IMR-90 (cell line): ENCODE measurements around the gene FRMD3. TPM values are rescaled to one million over a fixed set of nuclear protein-coding genes. Genes with fewer than 3 reads are reported as not detected.

Experiments used
- ATAC-seq: fragments of 200-7000 bp; cut with Tn5 transposase; 2 replicates; pipeline ENCODE4 v1.9.1; 2020; ENCODE audit warnings: low read depth, mild to moderate bottlenecking, moderate library complexity
- BruUV-seq: library from RNA; stranded (reverse); fragments of 400-500 nt; replicated peaks from 2 replicates; lab custom pipeline; 2021; lab: Mats Ljungman, UMichigan
- CTCF ChIA-PET: fragments of 300-600 bp; formaldehyde crosslinking; extraction: SDS; loops from one replicate; lab custom pipeline; 2021; ENCODE audit warnings: antibody characterized with exemption; lab: Yijun Ruan, JAX
- POLR2A ChIA-PET: fragments of 300-600 bp; sonication (Branson Sonifier 250); formaldehyde crosslinking; loops from one replicate; lab custom pipeline; 2022; ENCODE audit warnings: antibody characterized with exemption; ENCODE audit not compliant: unreplicated experiment; lab: Charles Lee
- DNase-seq: peaks from one replicate; pipeline ENCODE4 v3.0.0; 2013
- H2AFZ ChIP-seq: replicated peaks from 2 replicates; pipeline ENCODE3; 2013; ENCODE audit warnings: low read length, mild to moderate bottlenecking; ENCODE audit not compliant: poor library complexity
- H2AK5ac ChIP-seq: 2 replicates; pipeline ENCODE4 v1.6.1; 2013; ENCODE audit warnings: low read depth, low read length, inconsistent platforms
- H2AK9ac ChIP-seq: replicated peaks from 2 replicates; pipeline ENCODE3; 2013; ENCODE audit warnings: mild to moderate bottlenecking, low read depth, low read length, moderate library complexity; ENCODE audit not compliant: poor library complexity
- H2BK120ac ChIP-seq: 2 replicates; pipeline ENCODE4 v1.6.1; 2013; ENCODE audit warnings: low read depth, low read length, inconsistent platforms
- H2BK15ac ChIP-seq: 3 replicates; pipeline ENCODE4 v1.6.1; 2013; ENCODE audit warnings: low read depth, low read length, inconsistent platforms
- H2BK20ac ChIP-seq: 2 replicates; pipeline ENCODE4 v1.6.1; 2013; ENCODE audit warnings: low read depth, mild to moderate bottlenecking, inconsistent platforms, low read length, moderate library complexity
- H2BK5ac ChIP-seq: 2 replicates; pipeline ENCODE4 v1.6.1; 2013; ENCODE audit warnings: mild to moderate bottlenecking, low read depth, low read length, inconsistent platforms; ENCODE audit not compliant: poor library complexity, severe bottlenecking
- H3K14ac ChIP-seq: replicated peaks from 2 replicates; pipeline ENCODE4 v1.6.1; 2013; ENCODE audit warnings: low read depth, low read length, inconsistent platforms
- H3K18ac ChIP-seq: 2 replicates; pipeline ENCODE4 v1.6.1; 2013; ENCODE audit warnings: low read depth, low read length, control low read depth
- H3K23ac ChIP-seq: 2 replicates; pipeline ENCODE4 v1.6.1; 2013; ENCODE audit warnings: low read depth, low read length, inconsistent platforms
- H3K27ac ChIP-seq: 2 replicates; pipeline ENCODE4 v1.5.1; 2013; ENCODE audit warnings: mild to moderate bottlenecking, control low read depth, low read length; ENCODE audit not compliant: insufficient read depth
- H3K27me3 ChIP-seq: 2 replicates; pipeline ENCODE4 v1.6.1; 2013; ENCODE audit warnings: low read length; ENCODE audit not compliant: control insufficient read depth, insufficient read depth
- H3K36me3 ChIP-seq: 2 replicates; pipeline ENCODE4 v1.6.1; 2013; ENCODE audit warnings: low read length, mixed read lengths; ENCODE audit not compliant: control insufficient read depth, insufficient read depth
- H3K4ac ChIP-seq: 2 replicates; pipeline ENCODE4 v1.6.1; 2013; ENCODE audit warnings: low read depth, low read length, inconsistent platforms
- H3K4me1 ChIP-seq: 2 replicates; pipeline ENCODE4 v1.6.1; 2013; ENCODE audit warnings: low read length, mixed read lengths; ENCODE audit not compliant: control insufficient read depth, insufficient read depth
- H3K4me2 ChIP-seq: 2 replicates; pipeline ENCODE4 v1.6.1; 2013; ENCODE audit warnings: low read depth, mild to moderate bottlenecking, control low read depth, low read length, moderate library complexity
- H3K4me3 ChIP-seq: 2 replicates; pipeline ENCODE4 v1.5.1; 2013; ENCODE audit warnings: low read depth, mild to moderate bottlenecking, control low read depth, low read length, moderate library complexity; ENCODE audit not compliant: insufficient read depth
- H3K56ac ChIP-seq: 2 replicates; pipeline ENCODE4 v1.6.1; 2013; ENCODE audit warnings: low read length, inconsistent platforms; ENCODE audit not compliant: insufficient read depth; ENCODE audit errors: extremely low read depth
- H3K79me1 ChIP-seq, 2 experiments: 2 replicates each; pipeline ENCODE4 v1.6.1; 2013; ENCODE audit warnings: low read length in 2 of 2, inconsistent platforms in 1 of 2, low read depth in 1 of 2
- H3K9ac ChIP-seq: 2 replicates; pipeline ENCODE4 v1.6.1; 2013; ENCODE audit warnings: low read depth, low read length, control low read depth
- H3K9me1 ChIP-seq: 2 replicates; pipeline ENCODE4 v1.6.1; 2013; ENCODE audit warnings: low read length, inconsistent platforms; ENCODE audit not compliant: insufficient read depth
- H3K9me3 ChIP-seq: 2 replicates; pipeline ENCODE4 v1.6.1; 2013; ENCODE audit warnings: low read length; ENCODE audit not compliant: control insufficient read depth, insufficient read depth
- H4K20me1 ChIP-seq: 2 replicates; pipeline ENCODE4 v1.6.1; 2013; ENCODE audit warnings: low read length, inconsistent platforms; ENCODE audit not compliant: insufficient read depth
- H4K5ac ChIP-seq: 2 replicates; pipeline ENCODE4 v1.6.1; 2013; ENCODE audit warnings: mild to moderate bottlenecking, low read depth, low read length, control low read depth
- H4K8ac ChIP-seq, 2 experiments: 2 replicates each; pipeline ENCODE4 v1.6.1; 2013; ENCODE audit warnings: low read depth in 2 of 2, low read length in 2 of 2, control low read depth in 1 of 2, inconsistent platforms in 1 of 2
- H4K91ac ChIP-seq: 2 replicates; pipeline ENCODE4 v1.6.1; 2013; ENCODE audit warnings: low read depth, low read length, inconsistent platforms; ENCODE audit not compliant: insufficient read depth
- CHD1 ChIP-seq: IDR thresholded peaks from 2 replicates; pipeline ENCODE4 v1.6.1; 2012; ENCODE audit warnings: low read depth, low read length, improper control_type of control experiment
- ELK1 ChIP-seq: fragments of 150-350 bp; IDR thresholded peaks from 2 replicates; pipeline ENCODE4 v1.6.1; 2016; ENCODE audit warnings: low read depth, mild to moderate bottlenecking, low read length, moderate library complexity, borderline replicate concordance
- MXI1 ChIP-seq: IDR thresholded peaks from 2 replicates; pipeline ENCODE4 v1.6.1; 2012; ENCODE audit warnings: low read depth, mild to moderate bottlenecking, low read length, moderate library complexity, borderline replicate concordance
- NFE2L2 ChIP-seq: fragments of 150-350 bp; IDR thresholded peaks from 2 replicates; pipeline ENCODE4 v1.6.1; 2016; ENCODE audit warnings: low read depth, mild to moderate bottlenecking, low read length
- POLR2A ChIP-seq: IDR thresholded peaks from 2 replicates; pipeline ENCODE4 v1.6.1; 2012; ENCODE audit warnings: mild to moderate bottlenecking, low read depth, low read length
- RFX5 ChIP-seq: IDR thresholded peaks from 2 replicates; pipeline ENCODE4 v1.8.0; 2012; ENCODE audit warnings: low read depth, mild to moderate bottlenecking, low read length, moderate library complexity
- WGBS, 2 experiments: methylation state at CpG; one replicate each; pipeline versions ENCODE4 v1.1.5 to v1.1.7; 2013; ENCODE audit warnings: missing lambda C conversion rate in 2 of 2; ENCODE audit not compliant: insufficient read length in 1 of 2; ENCODE audit errors: extremely low coverage in 2 of 2; 5-methylcytosine and 5-hydroxymethylcytosine counted together
- dilution Hi-C: fragments of 300-500 bp; cut with HindIII; formaldehyde crosslinking; loops from one replicate; pipeline ENCODE4 v1.14.3; 2018; ENCODE audit warnings: low sequenced_read_pairs; ENCODE audit not compliant: unreplicated experiment
- in situ Hi-C: fragments of 300-500 bp; cut with MboI; formaldehyde crosslinking; loops from 3 replicates; pipeline ENCODE4 v1.14.3; 2019; ENCODE audit warnings: low sequenced_read_pairs, inconsistent platforms, mixed read lengths
- intact Hi-C: fragments of 100-400 bp; cut with micrococcal nuclease; formaldehyde crosslinking; loops from 2 replicates; pipeline ENCODE4 v1.10.0; 2022
- polyA plus RNA-seq, 3 experiments: library from polyadenylated mRNA; depleted of rRNA; stranded (reverse); fragments of >200 nt; gene quantifications; 2 replicates each; pipeline ENCODE4 v1.2.3, GENCODE V29; 2012; ENCODE audit warnings: low replicate concordance in 1 of 3
- total RNA-seq: library from RNA; depleted of rRNA; stranded (reverse); fragments of >200 nt; gene quantifications from 2 replicates; pipeline ENCODE4 v1.2.3, GENCODE V29; 2012

The FRMD3 gene
- total and polyA plus RNA-seq, 2 of the 4 experiments (the other 2 are of a cell fraction), result 0.02 to 0.18 TPM

GRCh38 chr9:83343366-83343999 is 194.7 kb downstream of the FRMD3 start:
- Histone ChIP-seq H2AFZ (no peak overlapping the region), H3K4me1 (no peaks in the 10 kb centered on the region), H3K9me1 (no peaks in the 10 kb centered on the region), H3K27ac (no peak overlapping the region), H3K9me3 (no peaks in the 10 kb centered on the region), H3K4me2 (no peak overlapping the region), H4K8ac (no peak overlapping the region), H2BK5ac (no peak overlapping the region), H3K23ac (no peak overlapping the region), H3K18ac (no peak overlapping the region), H2AK9ac (peak overlapping the region; percentile 42), H4K91ac (no peak overlapping the region), H2AK5ac (no peak overlapping the region), H4K20me1 (no peaks in the 10 kb centered on the region), H3K4me3 (no peak overlapping the region), H2BK120ac (no peak overlapping the region), H3K79me1 (no peaks in the 10 kb centered on the region), H3K4ac (no peak overlapping the region), H3K9ac (no peak overlapping the region), H3K14ac (no peak overlapping the region), H3K27me3 (no peaks in the 10 kb centered on the region), H3K36me3 (no peaks in the 10 kb centered on the region), H3K56ac (no peak overlapping the region), H4K5ac (no peak overlapping the region), H2BK20ac (no peak overlapping the region), H2BK15ac (no peak overlapping the region)
- no peak for ATAC-seq
- 49% methylated on average over 4 of the region's 10 CpGs; no CpG with 5 or more reads in 1 of the 2 experiments for WGBS, 2 experiments
- BruUV-seq, result no TSS peak
- DNase-seq, result no peak
- ChIA-PET POLR2A (no interaction called here), CTCF (no interaction called here)
- no peak for TF ChIP-seq ELK1
- TF ChIP-seq CHD1, result no peak
- no peak for TF ChIP-seq POLR2A
- TF ChIP-seq MXI1, result no peak
- no peak for TF ChIP-seq NFE2L2
- no peak for TF ChIP-seq RFX5
- dilution Hi-C loops (no loop called here), intact Hi-C loops (no loop called here), in situ Hi-C loops (no loop called here)
